SK-N-SH (cell line): ENCODE measurements around the gene CLIC1. TPM values are rescaled to one million over a fixed set of nuclear protein-coding genes. Genes with fewer than 3 reads are reported as not detected.

ENCODE experiments used
- CTCF ChIA-PET: fragments of 300-600, 350-600 bp; formaldehyde crosslinking; extraction: SDS; loops from one replicate; lab custom pipeline; 2021; lab: Yijun Ruan, JAX
- POLR2A ChIA-PET: fragments of 350-600 bp; sonication (Branson Sonifier 250); formaldehyde crosslinking; extraction: SDS; loops from one replicate; lab custom pipeline; 2020; ENCODE audit warnings: antibody characterized with exemption, inconsistent platforms; lab: Yijun Ruan, JAX
- DNase-seq: peaks from one replicate; pipeline ENCODE4 v3.0.0; 2012
- H2AFZ ChIP-seq: fragments of 200-600 bp; sonication (generic); 2 replicates; pipeline ENCODE4 v1.8.1; 2016; ENCODE audit warnings: antibody characterized with exemption, mild to moderate bottlenecking, low read depth
- H3F3A ChIP-seq: fragments of 200-600 bp; sonication (generic); replicated peaks from 2 replicates; pipeline ENCODE3; 2016; ENCODE audit warnings: antibody characterized with exemption, mild to moderate bottlenecking; ENCODE audit not compliant: insufficient read depth
- H3K27ac ChIP-seq, 2 experiments: fragments of 200-500 bp in 1 of 2; fragments of 200-600 bp in 1 of 2; sonication (Bioruptor generic) in 1 of 2; sonication (generic), shearing (Covaris generic) in 1 of 2; 2 replicates each; pipeline versions ENCODE4 v1.5.1 to v1.6.1; 2014 to 2016; ENCODE audit warnings: low read depth in 2 of 2, inconsistent platforms in 1 of 2, low read length in 1 of 2, mild to moderate bottlenecking in 1 of 2, mixed read lengths in 1 of 2
- H3K27me3 ChIP-seq: fragments of 200-600 bp; sonication (generic), shearing (Covaris generic); 2 replicates; pipeline ENCODE4 v1.6.1; 2016; ENCODE audit warnings: mixed run types; ENCODE audit not compliant: insufficient read depth
- H3K36me3 ChIP-seq, 2 experiments: fragments of 200-500 bp in 1 of 2; fragments of 200-600 bp in 1 of 2; sonication (Bioruptor generic) in 1 of 2; sonication (generic) in 1 of 2; replicated peaks in 1 of 2; 2 replicates each; pipeline versions ENCODE3 to v1.5.1; 2014 to 2016; ENCODE audit warnings: low read length in 1 of 2, mild to moderate bottlenecking in 1 of 2; ENCODE audit not compliant: insufficient read depth in 2 of 2, control insufficient read depth in 1 of 2
- H3K4me1 ChIP-seq, 2 experiments: fragments of 200-500 bp in 1 of 2; fragments of 200-600 bp in 1 of 2; sonication (Bioruptor generic) in 1 of 2; sonication (generic), shearing (Covaris generic) in 1 of 2; 2 replicates each; pipeline versions ENCODE4 v1.5.1 to v1.6.1; 2014 to 2016; ENCODE audit warnings: low read depth in 1 of 2, low read length in 1 of 2, mixed run types in 1 of 2; ENCODE audit not compliant: insufficient read depth in 2 of 2, control insufficient read depth in 1 of 2
- H3K4me2 ChIP-seq: fragments of 200-600 bp; sonication (generic), shearing (Covaris generic); 2 replicates; pipeline ENCODE4 v1.6.1; 2017; ENCODE audit warnings: mixed run types
- H3K4me3 ChIP-seq, 2 experiments: fragments of 200-500 bp in 1 of 2; fragments of 200-600 bp in 1 of 2; sonication (Bioruptor generic) in 1 of 2; sonication (generic), shearing (Covaris generic) in 1 of 2; 2 replicates each; pipeline versions ENCODE4 v1.5.1 to v1.8.1; 2014 to 2016; ENCODE audit warnings: low read depth in 2 of 2, inconsistent platforms in 1 of 2, low read length in 1 of 2, mild to moderate bottlenecking in 1 of 2, mixed read lengths in 1 of 2, moderate library complexity in 1 of 2
- H3K79me2 ChIP-seq: fragments of 200-600 bp; sonication (generic); 2 replicates; pipeline ENCODE4 v1.8.1; 2017; ENCODE audit warnings: mild to moderate bottlenecking; ENCODE audit not compliant: insufficient read depth
- H3K9ac ChIP-seq: fragments of 200-600 bp; sonication (generic); 2 replicates; pipeline ENCODE4 v1.6.1; 2017; ENCODE audit warnings: mixed run types
- H3K9me2 ChIP-seq: fragments of 200-600 bp; sonication (generic); 2 replicates; pipeline ENCODE4 v1.6.1; 2017; ENCODE audit warnings: mixed run types
- H3K9me3 ChIP-seq: fragments of 200-600 bp; sonication (generic); 2 replicates; pipeline ENCODE4 v1.6.1; 2017; ENCODE audit warnings: mixed run types, mild to moderate bottlenecking, moderate library complexity
- H4K20me1 ChIP-seq: fragments of 200-600 bp; sonication (generic); 2 replicates; pipeline ENCODE4 v1.6.1; 2017; ENCODE audit warnings: mild to moderate bottlenecking, mixed run types; ENCODE audit not compliant: insufficient read depth
- EZH2phosphoT487 ChIP-seq: fragments of 200-600 bp; sonication (generic); IDR thresholded peaks from 2 replicates; pipeline ENCODE4 v1.6.1; 2017; ENCODE audit warnings: low read depth, mixed run types, mild to moderate bottlenecking, antibody characterized with exemption, moderate library complexity, borderline replicate concordance
- FOSL2 ChIP-seq: IDR thresholded peaks from 2 replicates; pipeline ENCODE4 v1.4.0; 2012; ENCODE audit warnings: low read depth, mild to moderate bottlenecking, moderate library complexity, borderline replicate concordance
- JUND ChIP-seq: IDR thresholded peaks from 2 replicates; pipeline ENCODE4 v1.4.0; 2012
- MEF2A ChIP-seq: IDR thresholded peaks from 2 replicates; pipeline ENCODE4 v1.4.0; 2012; ENCODE audit warnings: low read depth, borderline replicate concordance
- MXI1 ChIP-seq: IDR thresholded peaks from 2 replicates; pipeline ENCODE4 v1.6.1; 2012; ENCODE audit warnings: mild to moderate bottlenecking, low read depth, low read length, improper control_type of control experiment
- NFIC ChIP-seq: IDR thresholded peaks from 2 replicates; pipeline ENCODE4 v1.4.0; 2012; ENCODE audit warnings: borderline replicate concordance
- WGBS: methylation state at CpG from one replicate; pipeline ENCODE4 v1.1.6; 2017; ENCODE audit warnings: low lambda C conversion rate; 5-methylcytosine and 5-hydroxymethylcytosine counted together
- polyA plus RNA-seq, 3 experiments: library from polyadenylated mRNA; depleted of rRNA; stranded (reverse); fragments of >200 nt; gene quantifications; 2 replicates each; pipeline ENCODE4 v1.2.3, GENCODE V29; 2012
- TF ChIP-seq, protein P1 (sequence below): fragments of 150-350 bp; IDR thresholded peaks from 2 replicates; pipeline ENCODE4 v1.6.1; 2016; ENCODE audit warnings: mild to moderate bottlenecking, low read depth, low read length
- TF ChIP-seq, protein P2 (sequence below): fragments of 200-600 bp; sonication (generic); IDR thresholded peaks from 2 replicates; pipeline ENCODE4 v1.6.1; 2017; ENCODE audit warnings: antibody characterized with exemption, mild to moderate bottlenecking, moderate library complexity
- TF ChIP-seq, protein P3 (sequence below): IDR thresholded peaks from 2 replicates; pipeline ENCODE4 v1.4.0; 2012; ENCODE audit warnings: low read depth

CLIC1 gene
- polyA plus RNA-seq, 1 of the 3 experiments (the other 2 are of a cell fraction), result 520 TPM

DNA sequence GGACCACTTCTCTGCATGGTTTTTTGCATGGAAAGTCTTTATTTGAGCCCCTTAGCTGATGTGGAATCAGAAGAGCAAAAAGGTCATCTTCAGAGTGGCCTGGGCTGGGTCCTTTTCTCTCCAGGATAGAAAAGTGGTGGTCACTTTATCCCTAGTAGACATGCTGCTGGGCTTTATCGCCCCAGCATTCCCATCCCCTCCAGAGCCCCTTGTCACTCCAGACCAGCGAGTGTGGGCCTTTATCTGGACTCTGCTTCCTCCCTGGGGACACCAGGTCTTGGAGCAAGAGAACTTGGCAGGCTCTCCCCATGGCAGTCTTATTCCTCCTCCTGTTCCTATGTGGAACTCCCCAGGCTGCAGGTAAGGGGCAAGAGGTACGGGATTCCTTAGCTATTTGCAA is 29.7 kb downstream of the CLIC1 start, which contains the start of gene LY6G6F (continued):
- TF ChIP-seq, protein P1, sequence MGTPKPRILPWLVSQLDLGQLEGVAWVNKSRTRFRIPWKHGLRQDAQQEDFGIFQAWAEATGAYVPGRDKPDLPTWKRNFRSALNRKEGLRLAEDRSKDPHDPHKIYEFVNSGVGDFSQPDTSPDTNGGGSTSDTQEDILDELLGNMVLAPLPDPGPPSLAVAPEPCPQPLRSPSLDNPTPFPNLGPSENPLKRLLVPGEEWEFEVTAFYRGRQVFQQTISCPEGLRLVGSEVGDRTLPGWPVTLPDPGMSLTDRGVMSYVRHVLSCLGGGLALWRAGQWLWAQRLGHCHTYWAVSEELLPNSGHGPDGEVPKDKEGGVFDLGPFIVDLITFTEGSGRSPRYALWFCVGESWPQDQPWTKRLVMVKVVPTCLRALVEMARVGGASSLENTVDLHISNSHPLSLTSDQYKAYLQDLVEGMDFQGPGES, result no peak
- TF ChIP-seq JUND (no peak), MXI1 (no peak)

GRCh38 chr6:31705931-31706330 is 30.4 kb downstream of the CLIC1 start:
- Histone ChIP-seq H2AFZ (no peak overlapping the region), H3K4me1 (peaks cover 0 to 13% of the 10 kb centered on the region in 2 experiments; a peak in 2 of 4 replicates), H3K9ac (no peak overlapping the region), H3F3A (peaks cover 12% of the 10 kb centered on the region), H3K9me2 (no peaks in the 10 kb centered on the region), H3K4me3 (no peak overlapping the region), H3K27me3 (no peaks in the 10 kb centered on the region), H3K4me2 (no peak overlapping the region), H4K20me1 (no peaks in the 10 kb centered on the region), H3K79me2 (peaks cover 19% of the 10 kb centered on the region), H3K9me3 (no peaks in the 10 kb centered on the region), H3K36me3 (no peaks in the 10 kb centered on the region), H3K27ac (no peak overlapping the region)
- CTCF ChIA-PET, result interaction anchor here (1.2 kb wide), 1 partner anchor 24 kb away, joined by 3 read pairs; no protein-coding TSS in a partner anchor
- TF ChIP-seq MEF2A (no peak), EZH2phosphoT487 (no peak), NFIC (no peak), FOSL2 (no peak)
- TF ChIP-seq, protein P1, result no peak
- TF ChIP-seq, protein P2, sequence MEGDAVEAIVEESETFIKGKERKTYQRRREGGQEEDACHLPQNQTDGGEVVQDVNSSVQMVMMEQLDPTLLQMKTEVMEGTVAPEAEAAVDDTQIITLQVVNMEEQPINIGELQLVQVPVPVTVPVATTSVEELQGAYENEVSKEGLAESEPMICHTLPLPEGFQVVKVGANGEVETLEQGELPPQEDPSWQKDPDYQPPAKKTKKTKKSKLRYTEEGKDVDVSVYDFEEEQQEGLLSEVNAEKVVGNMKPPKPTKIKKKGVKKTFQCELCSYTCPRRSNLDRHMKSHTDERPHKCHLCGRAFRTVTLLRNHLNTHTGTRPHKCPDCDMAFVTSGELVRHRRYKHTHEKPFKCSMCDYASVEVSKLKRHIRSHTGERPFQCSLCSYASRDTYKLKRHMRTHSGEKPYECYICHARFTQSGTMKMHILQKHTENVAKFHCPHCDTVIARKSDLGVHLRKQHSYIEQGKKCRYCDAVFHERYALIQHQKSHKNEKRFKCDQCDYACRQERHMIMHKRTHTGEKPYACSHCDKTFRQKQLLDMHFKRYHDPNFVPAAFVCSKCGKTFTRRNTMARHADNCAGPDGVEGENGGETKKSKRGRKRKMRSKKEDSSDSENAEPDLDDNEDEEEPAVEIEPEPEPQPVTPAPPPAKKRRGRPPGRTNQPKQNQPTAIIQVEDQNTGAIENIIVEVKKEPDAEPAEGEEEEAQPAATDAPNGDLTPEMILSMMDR, result no peak
- TF ChIP-seq, protein P3, sequence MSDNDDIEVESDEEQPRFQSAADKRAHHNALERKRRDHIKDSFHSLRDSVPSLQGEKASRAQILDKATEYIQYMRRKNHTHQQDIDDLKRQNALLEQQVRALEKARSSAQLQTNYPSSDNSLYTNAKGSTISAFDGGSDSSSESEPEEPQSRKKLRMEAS, result no peak
- WGBS, result 57% methylated on average over 6 of the region's 6 CpGs
- DNase-seq, result no peak
- POLR2A ChIA-PET, result interaction anchor here (0.5 kb wide), 1 partner anchor 85 kb away, joined by 5 read pairs; no protein-coding TSS in a partner anchor
